ENCODE measurements around the gene ZNF518A.

ZNF518A gene, protein sequence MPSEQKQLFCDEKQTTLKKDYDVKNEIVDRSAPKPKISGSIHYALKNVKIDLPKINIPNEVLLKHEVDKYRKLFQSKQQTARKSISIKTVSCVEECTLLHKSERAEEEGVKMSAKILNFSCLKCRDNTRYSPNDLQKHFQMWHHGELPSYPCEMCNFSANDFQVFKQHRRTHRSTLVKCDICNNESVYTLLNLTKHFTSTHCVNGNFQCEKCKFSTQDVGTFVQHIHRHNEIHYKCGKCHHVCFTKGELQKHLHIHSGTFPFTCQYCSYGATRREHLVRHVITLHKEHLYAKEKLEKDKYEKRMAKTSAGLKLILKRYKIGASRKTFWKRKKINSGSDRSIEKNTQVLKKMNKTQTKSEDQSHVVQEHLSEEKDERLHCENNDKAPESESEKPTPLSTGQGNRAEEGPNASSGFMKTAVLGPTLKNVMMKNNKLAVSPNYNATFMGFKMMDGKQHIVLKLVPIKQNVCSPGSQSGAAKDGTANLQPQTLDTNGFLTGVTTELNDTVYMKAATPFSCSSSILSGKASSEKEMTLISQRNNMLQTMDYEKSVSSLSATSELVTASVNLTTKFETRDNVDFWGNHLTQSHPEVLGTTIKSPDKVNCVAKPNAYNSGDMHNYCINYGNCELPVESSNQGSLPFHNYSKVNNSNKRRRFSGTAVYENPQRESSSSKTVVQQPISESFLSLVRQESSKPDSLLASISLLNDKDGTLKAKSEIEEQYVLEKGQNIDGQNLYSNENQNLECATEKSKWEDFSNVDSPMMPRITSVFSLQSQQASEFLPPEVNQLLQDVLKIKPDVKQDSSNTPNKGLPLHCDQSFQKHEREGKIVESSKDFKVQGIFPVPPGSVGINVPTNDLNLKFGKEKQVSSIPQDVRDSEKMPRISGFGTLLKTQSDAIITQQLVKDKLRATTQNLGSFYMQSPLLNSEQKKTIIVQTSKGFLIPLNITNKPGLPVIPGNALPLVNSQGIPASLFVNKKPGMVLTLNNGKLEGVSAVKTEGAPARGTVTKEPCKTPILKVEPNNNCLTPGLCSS (N-terminal part only)

GRCh38 chr10:96129387-96130325, at the start of gene ZNF518A:
ZNF518A (plus strand) TSS chr10:96130297; CDS start chr10:96156323, 26,026 bp downstream.
- peak; percentile 88 to 95 for DNase-seq

DNA sequence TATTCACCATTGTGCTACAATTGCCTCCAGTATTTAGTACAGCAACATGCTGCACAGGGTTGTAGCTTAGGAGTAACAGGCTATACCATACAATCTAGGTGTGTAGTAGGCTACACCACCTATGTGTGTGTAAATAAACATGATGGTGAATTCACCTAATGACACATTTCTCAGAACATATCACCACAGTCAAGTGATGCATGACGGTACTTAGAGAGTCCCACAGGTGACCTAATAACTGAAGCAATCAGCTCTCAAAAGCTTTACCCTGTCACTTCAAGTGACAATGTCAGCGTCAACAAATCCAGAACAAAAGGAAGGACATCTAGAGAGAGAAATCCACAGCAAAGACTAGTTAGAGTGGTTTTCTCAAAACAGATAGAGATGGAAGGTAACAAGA, 47.9 kb upstream of the ZNF518A start:
- DNase-seq: no peak

DNA sequence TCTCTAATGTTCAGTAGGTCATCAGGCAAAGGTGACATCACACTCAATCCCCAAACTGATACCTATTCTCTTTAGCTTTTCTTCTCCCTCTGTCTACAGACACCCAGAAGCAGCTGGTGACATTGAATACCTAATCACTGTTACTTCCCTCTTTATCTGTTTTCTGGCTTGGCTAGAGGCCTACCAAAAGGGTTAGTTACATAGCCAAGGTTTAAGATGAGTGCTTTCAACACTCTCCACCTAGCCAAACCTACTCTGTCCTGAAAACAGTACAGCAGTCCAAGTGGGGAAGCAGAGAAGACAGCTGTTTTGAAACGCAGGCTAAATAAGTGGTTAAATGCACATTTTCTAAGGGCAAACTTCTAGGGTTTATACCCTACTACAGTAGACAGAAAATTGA, 47.3 kb upstream of the ZNF518A start:
- DNase-seq: no peak

GRCh38 chr10:96089116-96089515, 41.0 kb upstream of the ZNF518A start:
- DNase-seq: no peak

DNA sequence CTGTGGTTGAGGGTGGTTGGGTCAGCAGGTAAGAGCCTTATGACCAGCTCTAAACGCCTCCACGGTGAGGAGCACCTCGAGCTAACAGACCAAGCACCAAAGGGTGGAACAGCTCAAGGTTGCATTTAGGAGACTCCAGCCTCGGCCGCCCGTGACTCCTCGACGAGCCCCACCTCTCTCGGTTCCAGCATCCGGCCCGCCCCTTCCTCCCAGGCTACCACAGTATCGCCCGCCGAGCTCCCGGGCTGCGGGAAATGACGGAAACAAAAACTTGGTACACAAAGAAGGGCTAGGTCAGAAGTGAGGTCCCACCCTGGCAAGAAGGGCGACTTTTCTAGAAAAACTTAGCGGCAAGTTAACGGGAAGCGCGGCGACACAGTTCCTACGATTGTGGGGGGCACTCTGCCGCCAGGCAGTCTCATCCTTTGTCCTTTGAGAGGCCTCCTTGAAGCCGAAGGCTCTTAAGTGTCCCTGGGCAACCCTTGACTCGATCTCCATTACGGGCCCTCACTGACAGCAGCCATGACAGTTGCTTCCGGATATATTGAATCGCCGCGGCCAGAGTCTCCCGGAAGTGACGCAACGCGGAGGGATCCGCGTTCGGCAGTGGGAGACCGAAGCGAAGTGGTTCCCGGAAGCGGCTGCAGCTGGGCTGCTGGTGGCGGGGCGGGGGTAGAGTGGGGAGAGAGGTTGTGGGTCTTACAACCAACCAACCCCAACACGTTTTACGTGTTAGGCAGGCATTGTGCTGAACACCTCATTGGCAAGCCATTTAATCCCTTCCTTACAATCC, 40.2 kb upstream of the ZNF518A start:
- peak; percentile 94 for DNase-seq

- no peak for DNase-seq
These were observed 39.7 kb upstream of the ZNF518A start for GRCh38 chr10:96090463-96090800.

GRCh38 chr10:96092999-96093767, 36.9 kb upstream of the ZNF518A start:
- DNase-seq: no peak

GRCh38 chr10:96093948-96094347, 36.1 kb upstream of the ZNF518A start:
- DNase-seq: no peak

DNA sequence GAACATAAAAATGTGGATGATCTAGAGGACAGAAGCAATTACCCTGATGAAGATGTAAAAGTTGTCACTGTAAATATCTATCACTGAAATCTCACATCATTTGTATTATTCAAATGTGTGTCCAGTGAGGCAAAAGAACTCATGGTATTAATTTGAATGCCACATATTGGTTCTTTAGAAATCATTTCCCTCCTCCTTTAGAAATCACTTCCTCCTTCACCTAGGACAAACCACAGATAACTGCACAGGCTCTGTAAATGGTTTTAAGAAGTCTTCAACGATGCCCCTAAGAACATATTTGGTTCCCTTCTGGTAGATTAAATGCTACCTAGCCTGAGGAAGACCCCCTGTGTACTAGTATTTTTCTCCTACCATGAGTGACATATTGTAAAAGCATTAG, 33.1 kb upstream of the ZNF518A start:
- DNase-seq: no peak

DNA sequence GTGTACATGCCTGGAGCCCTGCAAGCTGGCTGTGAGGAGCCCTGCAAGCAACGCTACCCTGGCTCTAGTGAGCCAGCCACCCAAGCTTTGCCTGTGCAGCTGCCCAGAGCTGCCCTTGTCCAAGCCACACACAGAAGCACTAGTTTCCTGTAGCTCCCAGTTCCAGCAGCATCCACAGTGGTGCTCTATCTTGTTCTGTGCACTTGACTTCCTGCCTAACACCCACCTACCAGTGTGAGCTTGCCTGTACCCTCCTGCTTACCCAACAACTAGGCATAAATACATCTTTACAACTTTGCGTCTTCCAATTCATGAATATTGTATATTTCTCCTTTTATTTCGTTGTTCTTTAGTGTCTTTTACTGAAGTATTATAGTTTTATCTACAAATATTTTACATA, 32.2 kb upstream of the ZNF518A start:
- DNase-seq: no peak

- no peak for DNase-seq
These were observed 22.5 kb upstream of the ZNF518A start for GRCh38 chr10:96107623-96108038.

DNA sequence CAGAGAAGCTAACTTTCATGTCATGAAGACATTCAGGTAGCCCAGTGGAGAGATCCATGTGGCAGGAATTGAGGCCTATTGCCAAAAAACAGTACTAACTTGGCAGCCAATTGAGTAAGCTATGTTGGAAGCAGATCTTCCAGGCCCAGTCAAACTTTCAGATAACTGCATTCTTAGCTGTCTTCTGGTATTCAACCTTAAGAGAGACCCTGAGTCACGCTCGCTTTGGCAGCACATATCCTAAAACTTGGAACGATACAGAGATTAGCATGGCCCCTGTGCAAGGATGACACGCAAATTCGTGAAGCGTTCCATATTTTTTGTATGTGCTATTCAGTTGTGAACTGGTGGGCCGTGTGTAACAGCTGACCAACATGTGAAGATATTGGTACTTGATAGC, 17.6 kb upstream of the ZNF518A start:
- no peak for DNase-seq

GRCh38 chr10:96118604-96119450, 11.3 kb upstream of the ZNF518A start:
- no peak for DNase-seq

- DNase-seq: no peak
These were observed 7.3 kb upstream of the ZNF518A start for GRCh38 chr10:96122824-96123223.

GRCh38 chr10:96124230-96125141, 5.6 kb upstream of the ZNF518A start:
- DNase-seq: no peak

- DNase-seq: no peak
These were observed 5.0 kb upstream of the ZNF518A start for GRCh38 chr10:96125142-96125515.

DNA sequence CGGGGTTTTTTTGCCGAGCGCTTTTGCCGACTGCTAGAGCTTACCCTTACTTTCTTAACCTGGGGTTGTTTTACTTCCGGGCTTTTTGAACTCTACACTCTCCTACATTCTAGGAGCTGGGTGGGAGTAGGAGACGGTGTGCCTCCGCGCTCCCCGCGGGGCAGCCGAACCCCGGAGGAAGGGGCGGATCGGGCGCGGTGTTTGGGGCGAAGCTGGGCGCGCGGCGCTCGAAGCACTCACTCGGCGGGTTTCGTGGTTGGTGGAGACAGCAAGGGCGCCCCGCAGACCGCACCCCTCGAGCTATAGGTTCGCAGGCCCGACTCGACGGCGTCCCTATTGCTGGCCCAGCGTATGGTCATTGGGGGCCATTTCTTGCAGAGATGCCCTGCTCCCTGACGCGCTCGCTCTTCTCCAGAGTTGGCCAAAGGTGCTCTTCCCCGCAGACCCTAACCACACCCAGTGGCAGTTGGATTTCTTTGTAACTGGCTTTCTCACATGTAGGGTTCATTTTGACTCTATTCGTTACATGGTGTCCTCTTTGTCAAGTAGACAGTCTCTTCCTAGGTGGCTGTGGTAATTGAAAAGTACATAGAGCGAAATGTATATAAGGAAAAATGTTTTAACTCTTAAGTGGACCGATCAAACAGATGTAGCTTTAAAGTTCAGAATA, 364 bp downstream of the ZNF518A start:
- DNase-seq: peak; percentile 73 to 95

- DNase-seq: no peak
These were observed 1.5 kb downstream of the ZNF518A start for GRCh38 chr10:96131621-96132020.

Measured in bone marrow (tissue), 2 donors.